DOHH2 (cell line): ENCODE data around the gene CD3D.

Source experiments
- H3F3A ChIP-seq: fragments of 200-600 bp; sonication (generic), shearing (Covaris generic); 2 replicates; pipeline ENCODE4 v1.6.0; 2016; ENCODE audit warnings: antibody characterized with exemption, mild to moderate bottlenecking; ENCODE audit not compliant: control insufficient read depth, insufficient read depth
- H3K27ac ChIP-seq: fragments of 200-600 bp; sonication (generic); 2 replicates; pipeline ENCODE4 v1.5.1; 2014; ENCODE audit warnings: low read depth, mild to moderate bottlenecking, low read length, moderate library complexity
- H3K27me3 ChIP-seq: fragments of 200-600 bp; sonication (generic); 2 replicates; pipeline ENCODE4 v1.6.1; 2014; ENCODE audit warnings: mild to moderate bottlenecking, low read length, mixed read lengths; ENCODE audit not compliant: control insufficient read depth
- H3K36me3 ChIP-seq: fragments of 200-600 bp; sonication (generic); 2 replicates; pipeline ENCODE4 v1.6.1; 2014; ENCODE audit warnings: mild to moderate bottlenecking, low read length, moderate library complexity, mixed read lengths; ENCODE audit not compliant: control insufficient read depth
- H3K4me1 ChIP-seq: fragments of 200-600 bp; sonication (generic); 2 replicates; pipeline ENCODE4 v1.6.1; 2014; ENCODE audit warnings: mild to moderate bottlenecking, low read length, mixed read lengths; ENCODE audit not compliant: control insufficient read depth
- H3K4me2 ChIP-seq: fragments of 200-600 bp; sonication (generic); 2 replicates; pipeline ENCODE4 v1.6.0; 2014; ENCODE audit warnings: mild to moderate bottlenecking, low read length, moderate library complexity
- H3K4me3 ChIP-seq: fragments of 200-600 bp; sonication (generic); 2 replicates; pipeline ENCODE4 v1.5.1; 2014; ENCODE audit warnings: mild to moderate bottlenecking, low read length, mixed read lengths
- H3K79me2 ChIP-seq: fragments of 200-600 bp; sonication (generic); 2 replicates; pipeline ENCODE4 v1.6.1; 2014; ENCODE audit warnings: mild to moderate bottlenecking, low read length, mixed read lengths; ENCODE audit not compliant: control insufficient read depth
- H3K9me2 ChIP-seq: fragments of 200-600 bp; sonication (generic); replicated peaks from 2 replicates; pipeline ENCODE4 v1.6.1; 2014; ENCODE audit warnings: mild to moderate bottlenecking, low read length, mixed read lengths; ENCODE audit not compliant: control insufficient read depth
- H3K9me3 ChIP-seq: fragments of 200-600 bp; sonication (generic); 2 replicates; pipeline ENCODE4 v1.6.1; 2014; ENCODE audit warnings: antibody characterized with exemption, low read length, mixed read lengths; ENCODE audit not compliant: control insufficient read depth, insufficient read depth
- H4K20me1 ChIP-seq: fragments of 200-600 bp; sonication (generic); 2 replicates; pipeline ENCODE4 v1.6.0; 2014; ENCODE audit warnings: low read depth, mild to moderate bottlenecking, antibody characterized with exemption, low read length, moderate library complexity; ENCODE audit not compliant: control insufficient read depth, insufficient read depth
- CTCF ChIP-seq: fragments of 200-600 bp; sonication (generic); IDR thresholded peaks from one replicate; pipeline ENCODE4 v1.5.1; 2014; ENCODE audit warnings: antibody characterized with exemption, mild to moderate bottlenecking, low read depth, low read length; ENCODE audit not compliant: poor library complexity, severe bottlenecking
- EZH2phosphoT487 ChIP-seq: fragments of 200-600 bp; sonication (generic); IDR thresholded peaks from 2 replicates; pipeline ENCODE4 v1.6.1; 2017; ENCODE audit warnings: borderline replicate concordance, mild to moderate bottlenecking, antibody characterized with exemption, low read length, moderate library complexity, mixed read lengths

Gene CD3D

GRCh38 chr11:118328745-118329144 is 13.8 kb downstream of the CD3D start:
- no peaks in the 10 kb centered on the region for H3K9me3 ChIP-seq
- H3K36me3 ChIP-seq, result no peaks in the 10 kb centered on the region
- H3K27me3 ChIP-seq, result no peaks in the 10 kb centered on the region
- no peak overlapping the region for H3K27ac ChIP-seq
- H3F3A ChIP-seq, result 0 out of 2 replicates have a peak, but pooled peaks cover 4% of the 10 kb centered on the region
- no peak overlapping the region for H3K4me2 ChIP-seq
- no peaks in the 10 kb centered on the region for H3K9me2 ChIP-seq
- H3K4me3 ChIP-seq, result no peak overlapping the region
- H3K4me1 ChIP-seq, result no peaks in the 10 kb centered on the region
- H4K20me1 ChIP-seq, result no peaks in the 10 kb centered on the region
- TF ChIP-seq CTCF, result no peak
- no peaks in the 10 kb centered on the region for H3K79me2 ChIP-seq

GRCh38 chr11:118325283-118325682 is 17.2 kb downstream of the CD3D start:
- H3K4me3 ChIP-seq, result no peak overlapping the region
- H3K79me2 ChIP-seq, result no peaks in the 10 kb centered on the region
- no peaks in the 10 kb centered on the region for H3K27me3 ChIP-seq
- H3K27ac ChIP-seq, result no peak overlapping the region
- no peak overlapping the region for H3K4me2 ChIP-seq
- H3K4me1 ChIP-seq, result peaks cover 24% of the 10 kb centered on the region
- no peaks in the 10 kb centered on the region for H3K9me3 ChIP-seq
- TF ChIP-seq CTCF, result no peak
- TF ChIP-seq EZH2phosphoT487, result no peak
- peaks cover 17% of the 10 kb centered on the region for H3F3A ChIP-seq
- no peaks in the 10 kb centered on the region for H3K9me2 ChIP-seq
- no peaks in the 10 kb centered on the region for H4K20me1 ChIP-seq
- H3K36me3 ChIP-seq, result no peaks in the 10 kb centered on the region

- H3K79me2 ChIP-seq, result no peaks in the 10 kb centered on the region
- H4K20me1 ChIP-seq, result no peaks in the 10 kb centered on the region
- no peaks in the 10 kb centered on the region for H3K9me3 ChIP-seq
- H3K36me3 ChIP-seq, result no peaks in the 10 kb centered on the region
- H3K4me1 ChIP-seq, result peaks cover 50% of the 10 kb centered on the region
- H3K27me3 ChIP-seq, result no peaks in the 10 kb centered on the region
- H3K27ac ChIP-seq, result no peak overlapping the region
- H3K9me2 ChIP-seq, result no peaks in the 10 kb centered on the region
- TF ChIP-seq EZH2phosphoT487, result no peak
- TF ChIP-seq CTCF, result no peak
- no peak overlapping the region for H3K4me3 ChIP-seq
- no peak overlapping the region for H3K4me2 ChIP-seq
- peaks cover 42% of the 10 kb centered on the region for H3F3A ChIP-seq
Observed at GRCh38 chr11:118322721-118323120, 19.8 kb downstream of the CD3D start.
